ENCODE measurements around the gene ARHGEF37.

ARHGEF37 gene

DNA sequence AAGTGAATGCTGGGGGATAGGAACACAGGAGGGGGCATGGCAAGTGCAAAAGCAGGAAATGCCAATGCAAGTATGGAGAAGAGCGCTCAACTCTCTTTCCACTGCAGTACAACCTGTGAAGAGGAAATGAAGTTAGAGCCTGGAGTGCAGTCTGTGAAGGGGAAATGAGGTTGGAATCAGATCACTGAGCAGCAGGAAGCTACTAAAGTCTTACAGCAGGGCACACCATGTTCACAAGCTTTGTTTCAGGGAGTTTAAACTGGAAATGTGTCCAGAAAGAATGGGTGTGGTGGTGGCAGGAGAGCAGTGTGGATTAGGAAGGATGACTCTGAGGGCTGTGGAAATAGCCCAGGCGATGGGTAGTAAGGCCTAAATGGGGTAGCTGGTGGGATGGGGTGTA lies 15.4 kb downstream of the ARHGEF37 start:
- peak overlapping the region; percentile 100 for H3K27ac ChIP-seq
- TF ChIP-seq, protein P1, sequence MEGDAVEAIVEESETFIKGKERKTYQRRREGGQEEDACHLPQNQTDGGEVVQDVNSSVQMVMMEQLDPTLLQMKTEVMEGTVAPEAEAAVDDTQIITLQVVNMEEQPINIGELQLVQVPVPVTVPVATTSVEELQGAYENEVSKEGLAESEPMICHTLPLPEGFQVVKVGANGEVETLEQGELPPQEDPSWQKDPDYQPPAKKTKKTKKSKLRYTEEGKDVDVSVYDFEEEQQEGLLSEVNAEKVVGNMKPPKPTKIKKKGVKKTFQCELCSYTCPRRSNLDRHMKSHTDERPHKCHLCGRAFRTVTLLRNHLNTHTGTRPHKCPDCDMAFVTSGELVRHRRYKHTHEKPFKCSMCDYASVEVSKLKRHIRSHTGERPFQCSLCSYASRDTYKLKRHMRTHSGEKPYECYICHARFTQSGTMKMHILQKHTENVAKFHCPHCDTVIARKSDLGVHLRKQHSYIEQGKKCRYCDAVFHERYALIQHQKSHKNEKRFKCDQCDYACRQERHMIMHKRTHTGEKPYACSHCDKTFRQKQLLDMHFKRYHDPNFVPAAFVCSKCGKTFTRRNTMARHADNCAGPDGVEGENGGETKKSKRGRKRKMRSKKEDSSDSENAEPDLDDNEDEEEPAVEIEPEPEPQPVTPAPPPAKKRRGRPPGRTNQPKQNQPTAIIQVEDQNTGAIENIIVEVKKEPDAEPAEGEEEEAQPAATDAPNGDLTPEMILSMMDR (IDR thresholded peaks at IDR 0.05) = no peak
- TF ChIP-seq ZFX (IDR thresholded peaks at IDR 0.05; ENCODE audit: borderline replicate concordance) = no peak

DNA sequence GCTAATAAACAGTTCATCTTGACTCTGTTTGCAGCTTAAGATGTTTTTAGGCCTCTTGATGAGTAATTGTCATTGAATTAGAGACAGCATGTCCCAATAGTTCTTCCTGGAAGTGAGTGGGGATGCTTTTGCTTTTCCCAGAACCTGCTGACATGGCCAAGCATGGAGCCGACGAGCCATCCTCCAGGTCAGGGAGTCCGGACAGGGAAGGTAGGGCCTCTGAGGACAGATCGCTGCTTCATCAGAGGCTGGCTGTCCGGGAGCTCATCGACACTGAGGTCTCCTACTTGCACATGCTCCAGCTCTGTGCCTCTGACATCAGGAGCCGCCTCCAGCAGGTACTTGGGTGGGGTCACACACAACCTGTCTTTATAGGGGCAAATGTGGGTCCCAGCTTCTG lies 16.3 kb downstream of the ARHGEF37 start:
- TF ChIP-seq ZFX (IDR thresholded peaks at IDR 0.05; ENCODE audit: borderline replicate concordance) = no peak
- TF ChIP-seq, protein P1 (IDR thresholded peaks at IDR 0.05) = no peak
- peak overlapping the region; percentile 100 for H3K27ac ChIP-seq

DNA sequence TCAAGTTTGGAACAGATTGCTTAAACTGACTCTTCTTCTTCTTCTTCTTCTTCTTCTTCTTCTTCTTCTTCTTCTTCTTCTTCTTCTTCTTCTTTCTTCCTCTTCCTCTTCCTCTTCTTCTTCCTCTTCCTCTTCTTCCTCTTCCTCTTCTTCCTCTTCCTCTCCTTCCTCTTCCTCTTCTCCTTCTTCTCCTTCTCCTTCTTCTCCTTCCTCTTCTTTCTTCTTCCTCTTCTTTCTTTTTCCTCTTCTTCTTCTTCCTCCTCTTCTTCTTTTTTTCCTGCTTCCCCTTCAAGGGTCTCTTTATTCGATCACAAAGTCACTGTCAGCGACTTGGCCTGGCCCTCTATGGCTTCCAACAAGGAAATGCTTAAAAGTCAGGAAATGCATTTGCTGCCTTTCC lies 16.9 kb downstream of the ARHGEF37 start:
- H3K27ac ChIP-seq = peak overlapping the region; percentile 100

DNA sequence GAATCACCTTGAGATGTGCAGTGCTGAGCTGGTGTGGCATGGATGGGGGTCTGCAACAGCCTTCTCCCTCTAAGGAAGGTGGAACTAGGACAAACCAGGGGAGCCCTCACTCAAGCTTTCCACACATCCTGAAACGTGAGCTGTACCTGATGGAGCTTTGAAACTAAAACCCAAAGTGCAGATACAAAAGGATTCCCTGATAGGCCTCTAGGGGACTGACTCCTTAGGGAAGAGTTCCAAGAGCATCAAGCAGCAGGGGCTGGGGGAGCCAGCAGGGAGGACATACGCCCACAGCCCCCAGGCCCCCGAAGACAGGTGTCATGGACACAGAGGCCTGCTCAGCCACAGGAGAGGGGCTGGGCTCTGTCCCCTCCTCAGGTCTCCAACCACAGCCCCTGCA lies 17.7 kb downstream of the ARHGEF37 start:
- peak overlapping the region; percentile 100 for H3K27ac ChIP-seq
- no peak for TF ChIP-seq ZFX (IDR thresholded peaks at IDR 0.05; ENCODE audit: borderline replicate concordance)
- TF ChIP-seq, protein P1 (IDR thresholded peaks at IDR 0.05) = 0 out of 2 replicates have a peak, but pooled peaks have one; percentile 11

DNA sequence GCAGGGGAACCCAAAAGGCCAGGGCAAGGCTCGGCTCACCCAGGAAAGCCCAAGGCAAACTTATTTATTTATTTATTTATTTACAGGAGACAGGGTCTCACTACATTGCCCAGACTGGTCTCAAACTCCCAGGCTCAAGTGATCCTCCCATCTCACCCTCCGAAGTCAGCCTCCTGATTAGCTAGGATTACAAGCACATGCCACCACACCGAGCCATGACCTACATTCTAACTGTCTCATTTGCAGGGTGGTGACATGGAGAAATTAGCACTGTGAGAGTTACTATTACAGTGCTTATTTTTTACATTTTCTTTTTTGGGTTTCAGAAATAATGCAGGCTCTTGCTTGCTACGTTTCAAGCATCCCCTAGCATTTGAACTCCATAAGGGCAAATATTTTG lies 18.1 kb downstream of the ARHGEF37 start:
- TF ChIP-seq, protein P1 (IDR thresholded peaks at IDR 0.05) = no peak
- no peak for TF ChIP-seq ZFX (IDR thresholded peaks at IDR 0.05; ENCODE audit: borderline replicate concordance)
- H3K27ac ChIP-seq = peak overlapping the region; percentile 100

DNA sequence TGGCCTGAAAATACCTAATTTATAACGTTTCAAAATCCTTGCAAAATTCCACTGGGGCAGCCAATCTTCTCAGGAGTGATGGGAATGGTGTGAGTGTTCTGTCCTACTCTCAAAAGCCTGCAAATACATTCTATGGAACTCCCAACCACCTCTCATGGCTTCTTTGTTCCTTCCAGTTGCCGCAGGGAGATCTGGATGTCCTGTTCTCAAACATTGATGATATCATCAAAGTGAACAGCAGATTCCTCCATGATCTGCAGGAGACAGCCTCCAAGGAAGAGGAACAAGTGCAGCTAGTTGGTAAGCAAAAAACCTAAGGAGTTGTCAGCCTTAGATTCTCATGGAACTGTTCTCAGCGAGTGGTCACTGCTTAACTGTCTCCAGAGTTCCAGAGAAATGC lies 19.6 kb downstream of the ARHGEF37 start:
- peak overlapping the region; percentile 100 for H3K27ac ChIP-seq
- no peak for TF ChIP-seq ZFX (IDR thresholded peaks at IDR 0.05; ENCODE audit: borderline replicate concordance)
- TF ChIP-seq, protein P1 (IDR thresholded peaks at IDR 0.05) = no peak

DNA sequence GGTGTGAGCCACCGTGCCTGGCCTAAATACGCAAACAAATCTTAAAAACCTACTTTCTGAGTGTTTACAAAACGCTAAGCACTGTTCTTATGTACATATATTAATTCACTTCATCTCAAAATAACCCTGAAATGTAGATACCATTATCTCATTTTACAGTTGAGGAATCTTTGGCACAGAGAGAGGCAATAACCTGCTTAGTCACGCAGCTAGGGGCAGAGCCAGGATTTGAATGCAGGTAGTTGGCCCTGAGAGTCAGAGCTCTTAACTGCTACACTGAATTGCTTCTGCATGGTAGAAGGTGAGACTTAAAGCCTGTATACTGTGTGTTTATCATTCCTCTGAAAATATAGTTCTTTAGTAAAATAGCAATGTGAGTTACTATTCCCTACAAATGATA lies 21.9 kb downstream of the ARHGEF37 start:
- TF ChIP-seq, protein P1 (IDR thresholded peaks at IDR 0.05) = no peak
- no peak for TF ChIP-seq ZFX (IDR thresholded peaks at IDR 0.05; ENCODE audit: borderline replicate concordance)
- peak overlapping the region; percentile 100 for H3K27ac ChIP-seq

DNA sequence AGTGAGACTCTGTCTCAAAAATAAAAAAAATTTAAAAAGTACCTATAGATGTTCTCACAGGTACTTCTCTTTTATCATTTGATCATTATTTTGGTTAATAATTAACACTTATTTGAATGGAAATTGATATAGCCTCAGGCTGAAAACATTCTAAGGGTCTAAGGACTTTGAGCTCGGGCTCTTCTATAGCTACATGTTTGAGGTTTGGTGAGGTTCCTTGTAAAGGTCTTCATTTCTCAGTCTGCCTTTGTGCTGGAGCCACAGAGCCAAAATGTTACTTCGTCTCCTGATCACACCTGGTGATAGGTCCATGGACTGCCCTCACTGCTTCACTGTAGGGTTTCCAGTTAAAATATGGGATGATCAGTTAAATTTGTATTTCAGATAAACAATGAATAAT lies 22.6 kb downstream of the ARHGEF37 start:
- TF ChIP-seq, protein P1 (IDR thresholded peaks at IDR 0.05) = no peak
- TF ChIP-seq ZFX (IDR thresholded peaks at IDR 0.05; ENCODE audit: borderline replicate concordance) = no peak
- peak overlapping the region; percentile 100 for H3K27ac ChIP-seq
